Kidney (tissue), 14 donors: ENCODE data around the gene CLMN. TPM values are rescaled to one million over a fixed set of nuclear protein-coding genes. Genes with fewer than 3 reads are reported as not detected.

Experiments
- DNase-seq, 5 donors: peaks; one replicate each; pipeline ENCODE4 v3.0.0-alpha.2; 2013 to 2020
- FAIRE-seq: peaks from 2 replicates; lab custom pipeline; 2012; peaks lifted over from hg19 to GRCh38; lab: Jason Lieb, UNC
- H3K27ac ChIP-seq, 2 donors: one replicate each; pipeline ENCODE4 v1.7.0; 2013; ENCODE audit warnings: low read depth in 2 of 2, low read length in 2 of 2, inconsistent platforms in 1 of 2
- H3K27me3 ChIP-seq: one replicate; pipeline ENCODE4 v1.7.1; 2013; ENCODE audit warnings: low read length, inconsistent platforms; ENCODE audit not compliant: control insufficient read depth, insufficient read depth
- H3K36me3 ChIP-seq, 3 donors: one replicate each; pipeline versions ENCODE4 v1.7.0 to v1.7.1; 2013; ENCODE audit warnings: low read length in 3 of 3, control low read depth in 1 of 3, inconsistent platforms in 1 of 3; ENCODE audit not compliant: insufficient read depth in 3 of 3, control insufficient read depth in 2 of 3
- H3K4me1 ChIP-seq, 3 donors: one replicate each; pipeline versions ENCODE4 v1.7.0 to v1.7.1; 2013; ENCODE audit warnings: low read length in 3 of 3, inconsistent platforms in 1 of 3, low read depth in 1 of 3; ENCODE audit not compliant: control insufficient read depth in 2 of 3, insufficient read depth in 2 of 3
- H3K4me3 ChIP-seq, 3 donors: one replicate each; pipeline versions ENCODE4 v1.7.0 to v1.8.1; 2013; ENCODE audit warnings: low read length in 3 of 3, control low read depth in 1 of 3, inconsistent platforms in 1 of 3
- H3K9ac ChIP-seq, 3 donors: one replicate each; pipeline versions ENCODE4 v1.7.0 to v1.7.1; 2013; ENCODE audit warnings: low read length in 3 of 3, control low read depth in 1 of 3, inconsistent platforms in 1 of 3
- H3K9me3 ChIP-seq, 3 donors: one replicate each; pipeline versions ENCODE4 v1.7.0 to v1.7.1; 2013; ENCODE audit warnings: low read length in 3 of 3, control low read depth in 1 of 3, inconsistent platforms in 1 of 3; ENCODE audit not compliant: control insufficient read depth in 2 of 3, insufficient read depth in 1 of 3
- CTCF ChIP-seq: IDR thresholded peaks from 3 replicates; pipeline ENCODE4 v1.5.1; 2012; ENCODE audit warnings: mild to moderate bottlenecking, moderate library complexity, borderline replicate concordance; ENCODE audit not compliant: insufficient read depth; ENCODE audit errors: extremely low read depth
- intact Hi-C: fragments of 100-400 bp; cut with DNase I; formaldehyde crosslinking; loops from one replicate; pipeline ENCODE4 v1.11.1; 2022
- polyA plus RNA-seq: library from polyadenylated mRNA; stranded (reverse); fragments of 350-450 nt; fragmentation: Illumina TruSeq; extraction: RNeasy Lipid Tissue Mini Kit (QIAGEN cat#74804); gene quantifications from one replicate; pipeline ENCODE4 v1.2.3, GENCODE V29; 2014; ENCODE audit warnings: low read depth, low replicate concordance; ENCODE audit not compliant: insufficient read depth
- total RNA-seq: library from RNA; stranded (reverse); fragmentation: NEBNext Ultra II Directional; extraction: Animal tissue kit (Norgen Biotek cat#: 25700); gene quantifications from one replicate; pipeline ENCODE4 v1.2.1, GENCODE V29; 2021
- donor health status: control.
- donor health status: control.
- donor health status: control.
- donor health status: control.
- donor health status: control.
- donor health status: DM: yes; HTN: yes; CAD: no.
- donor health status: Normal renal cell carcinoma (clear cell type).

CLMN gene
- total and polyA plus RNA-seq, 2 donors from 2014 or later, result 33.1 to 151 TPM

- H3K4me1 ChIP-seq, result peaks cover 0 to 11% (median 5%) of the 10 kb centered on the region in 3 donors
- H3K36me3 ChIP-seq, result no peaks in the 10 kb centered on the region
- no peak overlapping the region for H3K27ac ChIP-seq
- intact Hi-C loops, result no loop called here
- DNase-seq (no peak), FAIRE-seq (no peak)
- no peak overlapping the region for H3K9ac ChIP-seq
- TF ChIP-seq CTCF, result no peak
- H3K9me3 ChIP-seq, result no peaks in the 10 kb centered on the region
- no peak overlapping the region for H3K4me3 ChIP-seq
- H3K27me3 ChIP-seq, result no peaks in the 10 kb centered on the region
Measured at GRCh38 chr14:95337041-95337595, 17.4 kb upstream of the CLMN start.

DNA sequence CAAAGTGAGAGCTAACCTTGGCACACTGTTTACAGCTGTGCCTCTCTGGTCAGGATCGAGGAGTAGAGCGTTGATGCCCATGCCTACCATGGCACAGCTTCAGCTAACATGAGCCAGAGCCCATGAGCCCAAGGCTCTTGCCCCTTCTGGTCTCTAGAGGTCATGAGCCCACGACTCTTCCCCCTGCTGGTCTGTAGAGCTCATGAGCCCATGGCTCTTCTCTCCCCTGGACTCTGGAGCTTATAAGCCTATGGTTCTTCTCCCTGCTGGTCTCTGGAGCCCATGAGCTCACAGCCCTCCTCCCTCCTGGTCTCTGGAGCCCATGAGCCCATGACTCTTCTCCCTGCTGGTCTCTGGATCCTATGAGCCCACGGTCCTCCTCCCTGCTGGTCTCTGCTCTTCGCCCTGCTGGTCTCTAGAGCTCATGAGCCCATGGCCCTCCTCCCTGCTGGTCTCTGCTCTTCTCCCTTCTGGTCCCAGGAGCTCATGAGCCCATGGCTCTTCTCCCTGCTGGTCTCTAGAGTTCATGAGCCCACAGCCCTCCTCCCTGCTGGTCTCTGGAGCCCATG is 16.6 kb upstream of the CLMN start:
- H3K4me1 ChIP-seq, result peaks cover 0 to 11% (median 5%) of the 10 kb centered on the region in 3 donors
- H3K27me3 ChIP-seq, result no peaks in the 10 kb centered on the region
- no peaks in the 10 kb centered on the region for H3K36me3 ChIP-seq
- no peak overlapping the region for H3K27ac ChIP-seq
- intact Hi-C loops, result no loop called here
- no peak overlapping the region for H3K9ac ChIP-seq
- DNase-seq (no peak), FAIRE-seq (no peak)
- H3K4me3 ChIP-seq, result no peak overlapping the region
- TF ChIP-seq CTCF, result no peak
- H3K9me3 ChIP-seq, result no peaks in the 10 kb centered on the region

DNA sequence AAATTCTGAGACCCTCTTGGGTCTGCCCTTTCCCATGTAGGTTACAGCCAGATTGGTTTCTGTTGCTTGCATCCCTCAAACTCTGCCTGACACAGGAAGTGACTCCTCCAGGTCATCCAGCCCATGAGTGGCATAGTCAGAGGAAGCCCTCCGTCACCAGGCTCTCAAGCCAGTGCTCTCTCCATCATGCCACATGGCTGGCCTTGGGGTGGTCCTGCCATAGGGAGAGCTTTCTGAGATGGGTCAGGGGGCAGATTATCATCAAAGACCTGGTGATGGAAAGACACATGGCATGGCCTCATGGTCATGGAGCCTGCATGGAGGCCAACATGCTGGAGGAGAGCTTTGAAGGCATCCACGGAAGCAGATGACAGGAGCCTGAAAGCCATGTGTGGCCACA is 15.4 kb upstream of the CLMN start:
- Histone ChIP-seq H3K9me3 (no peaks in the 10 kb centered on the region), H3K27ac (no peak overlapping the region), H3K9ac (no peak overlapping the region), H3K27me3 (no peaks in the 10 kb centered on the region), H3K4me3 (no peak overlapping the region), H3K36me3 (no peaks in the 10 kb centered on the region), H3K4me1 (peaks cover 0 to 5% (median 5%) of the 10 kb centered on the region in 3 donors)
- TF ChIP-seq CTCF, result no peak
- intact Hi-C loops, result no loop called here
- DNase-seq, result peak in 1 of 5 donors; percentile 10
- FAIRE-seq, result no peak
